Glomerular endothelial cell (primary cell): Measurements from ENCODE around the gene DGKD. TPM values are rescaled to one million over a fixed set of nuclear protein-coding genes. Genes with fewer than 3 reads are reported as not detected.

ENCODE experiments used
- DNase-seq: peaks from one replicate; pipeline ENCODE4 v3.0.0-alpha.2; 2011; ENCODE audit warnings: low read depth, low spot score; ENCODE audit errors: extremely low read depth
- total RNA-seq: library from RNA; depleted of rRNA; stranded (reverse); fragments of >200 nt; gene quantifications from 2 replicates; pipeline ENCODE4 v1.2.3, GENCODE V29; 2015

The DGKD gene
- total RNA-seq, 1 donor from 2014 or later = 13.0 TPM

- DNase-seq = no peak
Measured at GRCh38 chr2:233489666-233490065, 135.4 kb downstream of the DGKD start.

- no peak for DNase-seq
Measured at GRCh38 chr2:233490831-233491230, 136.5 kb downstream of the DGKD start.

GRCh38 chr2:233491326-233491725 lies 137.0 kb downstream of the DGKD start:
- DNase-seq = no peak

GRCh38 chr2:233492078-233492477 lies 137.8 kb downstream of the DGKD start:
- DNase-seq = no peak

GRCh38 chr2:233492751-233493150 lies 138.5 kb downstream of the DGKD start:
- no peak for DNase-seq

- DNase-seq = no peak
Measured at GRCh38 chr2:233495503-233496496, 141.5 kb downstream of the DGKD start.

- no peak for DNase-seq
Measured at GRCh38 chr2:233497692-233498091, 143.4 kb downstream of the DGKD start.

- no peak for DNase-seq
Measured at GRCh38 chr2:233498126-233498525, 143.8 kb downstream of the DGKD start.

- DNase-seq = no peak
Measured at GRCh38 chr2:233499928-233500327, 145.6 kb downstream of the DGKD start.

- DNase-seq = no peak
Measured at GRCh38 chr2:233501198-233502076, 147.1 kb downstream of the DGKD start.

GRCh38 chr2:233503481-233503880 lies 149.2 kb downstream of the DGKD start:
- no peak for DNase-seq

- DNase-seq = no peak
Measured at GRCh38 chr2:233503947-233504637, 149.8 kb downstream of the DGKD start.

- no peak for DNase-seq
Measured at GRCh38 chr2:233513953-233514655, 159.8 kb downstream of the DGKD start.

- no peak for DNase-seq
Measured at GRCh38 chr2:233519787-233520611, 165.7 kb downstream of the DGKD start.

Other genes with a start within 250 kb of the DGKD start
- 18.2 and 21.9 TPM in 2 replicates for gene ATG16L1, start 102.8 kb upstream of the DGKD start, total RNA-seq
- gene SAG, start 46.7 kb upstream of the DGKD start, total RNA-seq = not detected in 2 replicates
- gene USP40, start 212.3 kb downstream of the DGKD start, total RNA-seq = 24.8 and 27.5 TPM in 2 replicates